NCI-H345 (cell line): Measurements from ENCODE around the gene CCDC136.
A peak's percentile ranks its signal among the peaks of the same experiment; 100 is the strongest.

Source experiments
- DNase-seq: peaks from one replicate; lab custom pipeline; 2025; lab: John Stamatoyannopoulos, UW

Gene CCDC136

DNA sequence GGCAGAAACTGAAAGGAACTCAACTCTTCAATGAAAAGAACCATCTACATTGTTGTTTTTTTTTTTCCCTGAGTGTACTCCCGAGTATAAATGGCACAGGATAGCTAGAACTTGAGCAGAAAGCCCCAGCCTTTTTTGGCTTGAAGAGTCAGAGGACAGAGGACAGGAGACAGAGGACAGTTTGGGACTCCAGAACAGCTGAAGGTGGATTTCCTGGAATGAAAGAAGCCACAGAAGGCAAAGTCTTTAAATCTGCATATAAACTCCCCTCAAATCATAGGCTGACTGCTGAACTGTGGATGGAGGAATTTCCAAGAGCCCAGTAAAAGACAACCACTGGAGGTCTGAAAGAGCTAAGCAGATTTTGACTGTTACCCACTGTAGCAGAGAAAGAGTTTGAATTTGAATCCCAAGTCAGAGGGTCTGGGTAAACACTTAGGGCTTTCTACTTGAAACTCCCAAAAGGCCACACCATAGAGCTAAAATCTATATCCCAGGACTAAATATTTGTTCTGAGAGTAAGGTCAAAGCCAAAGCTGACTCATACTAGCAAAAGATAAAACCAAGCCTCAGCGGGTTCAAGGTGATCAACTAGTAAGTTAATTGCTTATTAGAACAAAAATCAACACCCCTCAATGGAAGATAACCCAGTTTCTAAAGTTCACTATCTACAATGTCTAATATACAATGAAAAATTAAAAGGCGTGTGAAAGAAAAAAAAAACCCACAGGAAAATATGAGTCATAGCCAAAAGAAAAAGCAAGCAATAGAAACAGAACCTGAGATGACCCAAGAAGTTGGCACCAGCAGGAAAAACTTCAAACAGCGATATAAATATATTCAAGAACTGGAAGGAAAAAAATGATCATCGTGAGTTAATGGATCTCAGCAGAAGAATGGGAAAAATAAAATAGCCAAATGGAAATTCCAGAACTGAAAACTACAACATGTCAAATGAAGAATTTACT, 14.3 kb upstream of the CCDC136 start:
- DNase-seq = no peak

DNA sequence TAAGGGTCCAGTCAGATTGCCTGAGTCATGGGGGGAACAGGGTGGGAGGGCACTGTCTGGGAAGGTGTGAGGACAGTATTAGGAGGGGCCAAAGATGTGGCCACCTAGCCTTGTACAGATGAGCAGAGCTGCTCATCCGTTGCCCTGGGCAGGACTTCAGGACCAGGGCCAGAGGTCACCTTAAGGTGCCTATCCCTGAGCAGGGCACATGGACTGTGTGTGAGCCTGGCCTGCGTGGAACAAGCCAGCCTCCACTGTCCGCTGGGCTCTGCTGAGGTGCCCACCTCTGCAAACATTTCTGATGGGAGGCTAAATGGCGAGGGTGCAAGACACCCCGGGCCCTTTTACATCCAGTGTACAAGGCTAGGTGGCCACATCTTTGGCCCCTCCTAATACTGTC, 12.8 kb upstream of the CCDC136 start:
- DNase-seq = no peak

GRCh38 chr7:128781126-128781525, 10.6 kb upstream of the CCDC136 start:
- DNase-seq = no peak

GRCh38 chr7:128781851-128782250, 9.9 kb upstream of the CCDC136 start:
- no peak for DNase-seq

DNA sequence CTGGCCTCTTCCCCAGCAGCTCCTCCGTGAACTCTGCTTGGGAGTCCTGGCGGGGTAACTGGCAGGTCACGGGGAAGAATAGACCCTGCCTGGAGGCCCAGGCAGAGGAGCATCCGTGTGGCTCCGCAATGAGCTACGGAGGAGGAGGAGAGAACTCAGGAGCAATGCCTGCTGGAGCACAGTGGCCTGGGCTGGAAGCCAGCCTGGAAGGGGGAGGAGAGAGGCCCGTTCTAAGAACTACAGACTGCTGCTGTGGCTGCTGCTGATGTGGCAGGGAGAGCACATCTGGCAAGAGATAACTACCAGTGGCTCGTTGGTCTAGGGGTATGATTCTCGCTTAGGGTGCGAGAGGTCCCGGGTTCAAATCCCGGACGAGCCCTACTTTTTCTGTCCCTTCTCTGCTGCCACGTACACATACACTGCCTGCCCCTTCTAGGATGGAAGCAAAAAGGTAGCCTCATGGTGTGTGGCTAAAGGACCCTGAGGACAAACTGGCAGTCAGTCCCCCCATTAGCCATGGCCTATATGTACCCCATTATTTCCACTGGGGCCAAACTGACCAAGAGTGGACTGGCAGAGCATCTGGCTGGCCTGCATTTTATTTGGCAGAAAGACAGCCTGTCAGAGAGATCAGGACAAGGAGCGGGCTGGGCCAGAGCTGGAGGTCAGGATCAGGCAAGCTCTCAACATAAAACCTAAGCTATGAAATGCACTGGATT, 8.5 kb upstream of the CCDC136 start:
- no peak for DNase-seq

DNA sequence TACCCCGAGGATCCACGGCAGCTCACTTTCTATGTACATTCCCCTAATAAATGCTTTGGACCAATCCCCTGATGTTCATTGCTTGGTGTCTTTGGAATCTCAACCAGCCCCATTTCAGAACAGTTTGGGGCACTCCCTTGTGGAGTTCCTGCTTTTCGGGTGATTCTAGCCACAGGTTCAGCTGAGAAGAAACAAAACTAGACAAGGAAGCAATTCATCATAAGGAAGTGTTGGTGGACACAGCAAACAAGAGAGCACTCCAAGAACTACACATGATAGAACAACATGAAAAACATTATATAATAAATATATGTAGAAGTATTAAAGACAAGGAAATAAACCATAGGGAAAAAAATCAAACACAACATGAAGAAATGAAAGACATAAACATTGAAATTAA, 6.0 kb upstream of the CCDC136 start:
- DNase-seq = no peak

- DNase-seq = no peak
Measured at GRCh38 chr7:128788446-128789412, 3.0 kb upstream of the CCDC136 start.

- DNase-seq = no peak
Measured at GRCh38 chr7:128790315-128791041, 1.3 kb upstream of the CCDC136 start.

GRCh38 chr7:128791972-128792327, 182 bp downstream of the CCDC136 start:
- no peak for DNase-seq

- no peak for DNase-seq
Measured at GRCh38 chr7:128792471-128793180, 858 bp downstream of the CCDC136 start.

DNA sequence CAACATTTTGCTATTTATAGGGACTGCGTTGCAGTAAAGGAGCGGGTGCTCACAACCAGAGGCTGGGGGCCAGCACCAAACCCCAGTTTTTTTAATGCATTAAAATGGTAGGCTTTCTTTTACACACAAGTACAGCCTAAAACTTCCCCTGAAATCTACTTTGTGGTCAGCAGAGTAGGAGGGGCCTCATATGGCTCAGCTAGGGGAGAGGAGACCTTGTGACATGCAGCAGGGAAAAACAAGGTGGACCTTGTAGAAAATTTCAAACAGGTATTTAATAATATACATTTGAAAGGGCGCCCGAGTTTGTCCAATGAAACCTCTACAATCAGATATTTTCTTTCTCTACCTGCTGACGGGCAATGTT, 1.4 kb downstream of the CCDC136 start:
- no peak for DNase-seq

DNA sequence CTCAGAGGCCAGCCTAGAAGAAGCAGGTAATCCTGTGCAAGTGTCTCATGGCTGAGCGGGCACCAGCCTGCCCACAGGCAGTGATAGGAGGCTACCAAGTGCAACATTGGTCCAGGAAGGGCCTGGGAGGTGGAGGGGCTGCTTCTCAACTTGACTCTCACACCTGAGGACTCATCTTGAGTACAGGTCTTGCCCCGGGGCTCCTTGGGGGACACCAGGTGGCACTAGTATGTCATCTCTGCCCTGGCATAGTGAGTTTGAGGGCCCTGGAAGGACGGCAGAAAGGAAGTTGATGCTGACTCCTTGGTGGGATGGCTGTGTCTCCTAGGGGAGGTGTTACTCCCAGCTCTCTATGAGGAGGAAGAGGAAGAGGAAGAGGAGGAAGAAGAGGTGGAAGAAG, 2.3 kb downstream of the CCDC136 start:
- DNase-seq = peak; percentile 5

DNA sequence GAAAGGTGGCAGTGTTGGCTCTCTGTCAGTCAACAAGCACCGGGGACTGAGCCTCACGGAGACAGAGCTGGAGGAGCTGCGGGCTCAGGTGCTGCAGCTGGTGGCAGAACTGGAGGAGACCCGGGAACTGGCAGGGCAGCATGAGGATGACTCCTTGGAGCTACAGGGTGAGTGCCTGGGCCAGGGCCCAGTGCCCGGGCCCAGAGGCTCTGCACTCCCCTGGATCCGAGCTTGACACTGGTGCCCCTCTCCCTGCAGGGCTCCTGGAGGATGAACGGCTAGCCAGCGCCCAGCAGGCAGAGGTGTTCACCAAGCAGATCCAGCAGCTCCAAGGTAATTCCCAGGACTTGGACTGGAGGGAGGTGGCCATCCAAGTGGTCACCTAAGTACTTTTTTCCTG, 2.7 kb downstream of the CCDC136 start:
- no peak for DNase-seq

DNA sequence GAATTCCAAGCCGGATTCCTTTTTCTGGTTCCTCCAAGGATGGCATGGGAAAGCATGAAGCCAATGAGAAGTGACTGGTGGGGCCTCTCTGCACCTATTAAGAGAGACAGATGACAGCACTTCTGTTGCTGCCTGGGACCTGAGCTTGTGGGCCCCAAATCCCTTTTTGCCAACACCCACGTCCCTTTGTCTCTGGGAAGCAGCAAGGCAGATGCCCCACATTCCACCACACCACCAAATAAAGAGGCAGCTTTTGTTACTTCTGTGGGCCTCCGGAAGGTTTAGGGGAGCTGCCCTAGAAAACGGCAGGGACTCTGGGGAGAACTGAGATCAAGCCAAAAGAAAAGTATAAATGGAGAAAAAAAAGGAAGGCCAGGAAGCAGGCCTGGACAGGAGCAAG, 3.4 kb downstream of the CCDC136 start:
- DNase-seq = no peak

GRCh38 chr7:128796327-128796726, 4.6 kb downstream of the CCDC136 start:
- no peak for DNase-seq

- no peak for DNase-seq
Measured at GRCh38 chr7:128799451-128799850, 7.7 kb downstream of the CCDC136 start.

DNA sequence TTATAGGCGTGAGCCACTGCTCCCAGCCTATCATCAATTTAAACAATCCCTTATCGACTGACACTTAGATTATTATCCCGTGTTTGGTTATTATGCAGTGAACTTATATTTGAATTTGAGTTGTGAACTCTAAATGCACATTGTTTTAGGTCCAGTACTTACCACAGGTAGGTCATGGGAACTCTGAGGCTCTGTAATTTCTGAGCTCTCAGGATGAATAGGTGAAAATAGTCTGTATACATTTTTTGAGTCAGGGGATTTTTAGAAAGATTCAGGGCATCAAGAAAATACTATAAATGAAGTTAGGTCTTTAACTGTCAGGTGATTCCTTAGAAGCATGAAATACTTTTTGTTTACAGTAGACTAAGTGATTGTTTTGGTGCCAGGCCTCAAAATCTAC, 8.8 kb downstream of the CCDC136 start:
- DNase-seq = no peak

GRCh38 chr7:128801003-128801402, 9.2 kb downstream of the CCDC136 start:
- no peak for DNase-seq

GRCh38 chr7:128801667-128802418, 10.1 kb downstream of the CCDC136 start:
- no peak for DNase-seq

DNA sequence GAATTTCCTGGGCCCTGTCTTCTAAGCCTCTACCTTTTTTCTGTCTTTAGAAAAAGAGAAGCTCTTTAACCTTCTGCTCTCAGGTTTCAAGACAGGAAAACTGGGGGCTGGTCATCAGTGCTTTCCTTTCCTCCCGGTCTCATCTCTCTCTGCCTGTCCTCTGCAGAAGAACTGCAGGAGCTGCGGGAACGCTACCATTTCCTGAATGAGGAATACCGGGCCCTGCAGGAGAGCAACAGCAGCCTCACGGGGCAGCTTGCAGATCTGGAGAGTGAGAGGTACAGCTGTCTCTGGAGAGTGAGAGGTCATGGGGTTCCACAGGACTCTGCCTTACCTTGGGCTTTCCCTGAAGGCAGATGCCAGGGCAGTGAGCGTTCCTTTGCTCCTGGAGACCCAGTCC, 12.7 kb downstream of the CCDC136 start:
- DNase-seq = no peak
